B cell (primary cell): Measurements from ENCODE around the gene UGT1A5.

ENCODE experiments used
- CTCF ChIP-seq: fragments of 200-600 bp; IDR thresholded peaks from one replicate; pipeline ENCODE4 v1.8.0; 2022; ENCODE audit warnings: antibody characterized with exemption, mild to moderate bottlenecking
- EZH2 ChIP-seq: IDR thresholded peaks from 2 replicates; pipeline ENCODE4 v1.6.1; 2012; ENCODE audit warnings: borderline replicate concordance, low read depth, mild to moderate bottlenecking, moderate library complexity, low read length; ENCODE audit not compliant: insufficient read depth, poor library complexity, severe bottlenecking

- no peak for TF ChIP-seq CTCF
- TF ChIP-seq EZH2 = no peak
Measured at GRCh38 chr2:233758849-233759248, 46.1 kb downstream of the UGT1A5 start.
